ENCODE results near the gene ATOSA. TPM values are rescaled to one million over a fixed set of nuclear protein-coding genes. Genes with fewer than 3 reads are reported as not detected.

The ATOSA gene
- total RNA-seq (10 to 100 TPM; 34.5 to 40.8 TPM), polyA plus RNA-seq (ENCODE audit: insufficient read length in 6 of 6) (10 to 100 TPM; 58.5 to 79.0 (median 60.0) TPM)
- long read RNA-seq, donor 1, partial matches to known transcripts, result 0 of 4 reads
- long read RNA-seq, donor 1, other reads (novel, unspliced or antisense), result 0 of 4 reads
- long read RNA-seq, donor 2, partial matches to known transcripts, result 85 of 90 reads
- long read RNA-seq, donor 2, other reads (novel, unspliced or antisense), result 0 of 90 reads
- long read RNA-seq, donor 3, result 0 reads
- long read RNA-seq, donor 4, partial matches to known transcripts, result 1 of 1 reads
- long read RNA-seq, donor 4, other reads (novel, unspliced or antisense), result 0 of 1 reads
- long read RNA-seq, donor 5, partial matches to known transcripts, result 0 of 2 reads
- long read RNA-seq, donor 5, other reads (novel, unspliced or antisense), result 0 of 2 reads
- long read RNA-seq, donor 6, partial matches to known transcripts, result 0 of 4 reads
- long read RNA-seq, donor 6, other reads (novel, unspliced or antisense), result 0 of 4 reads
- long read RNA-seq, donor 7, partial matches to known transcripts, result 0 of 1 reads
- long read RNA-seq, donor 7, other reads (novel, unspliced or antisense), result 0 of 1 reads
- long read RNA-seq, donor 8, partial matches to known transcripts, result 0 of 2 reads
- long read RNA-seq, donor 8, other reads (novel, unspliced or antisense), result 0 of 2 reads
- long read RNA-seq, donor 9, result 0 reads
- long read RNA-seq, donor 10, result 0 reads
- long read RNA-seq, donor 11, result 0 reads
- long read RNA-seq, donor 12, partial matches to known transcripts, result 0 of 1 reads
- long read RNA-seq, donor 12, other reads (novel, unspliced or antisense), result 0 of 1 reads

GRCh38 chr15:52679232-52680040, at the start of gene ATOSA:
ATOSA (minus strand) TSS chr15:52679388; CDS start chr15:52678021, 1,367 bp downstream.
- intact Hi-C loops (cut with DNase I), result no loop called here

GRCh38 chr15:52728899-52729298, 49.7 kb upstream of the ATOSA start:
- H3K36me3 ChIP-seq, result no peaks in the 10 kb centered on the region
- H3K9me3 ChIP-seq, result no peaks in the 10 kb centered on the region
- intact Hi-C loops (cut with DNase I), result no loop called here
- DNase-seq, result no peak
- no peak overlapping the region for H3K27ac ChIP-seq
- no peak for TF ChIP-seq CTCF (IDR thresholded peaks at IDR 0.05)
- ATAC-seq, result no peak
- H3K4me3 ChIP-seq, result no peak overlapping the region
- peaks cover 0 to 15% of the 10 kb centered on the region in 2 donors for H3K4me1 ChIP-seq
- H3K27me3 ChIP-seq, result no peaks in the 10 kb centered on the region

More at GRCh38 chr15:52679232-52680040, at the start of gene ATOSA:
- Histone ChIP-seq H3K27me3 (no peaks in the 10 kb centered on the region), H3K4me3 (peak within 1 kb of the TSS; percentile 84 to 90), H3K27ac (peak within 1 kb of the TSS; percentile 97), H3K9me3 (no peaks in the 10 kb centered on the region), H3K36me3 (no peaks in the 10 kb centered on the region), H3K4me1 (peaks cover 0 to 40% of the 10 kb centered on the region in 2 donors)
- DNase-seq (peak; percentile 92 to 99 (median 94)), ATAC-seq (peak; percentile 92)
- peak in 1 of 2 donors; percentile 16 for TF ChIP-seq CTCF (IDR thresholded peaks at IDR 0.05)

- Histone ChIP-seq H3K36me3 (no peaks in the 10 kb centered on the region), H3K9me3 (no peaks in the 10 kb centered on the region), H3K4me3 (no peak overlapping the region), H3K27ac (no peak overlapping the region), H3K27me3 (no peaks in the 10 kb centered on the region), H3K4me1 (peaks cover 0 to 5% of the 10 kb centered on the region in 2 donors)
- DNase-seq (no peak), ATAC-seq (no peak)
- intact Hi-C loops (cut with DNase I), result no loop called here
- TF ChIP-seq CTCF (IDR thresholded peaks at IDR 0.05), result no peak
Measured at GRCh38 chr15:52727815-52728214, 48.6 kb upstream of the ATOSA start.

- Histone ChIP-seq H3K4me1 (peaks cover 0 to 5% of the 10 kb centered on the region in 2 donors), H3K9me3 (no peaks in the 10 kb centered on the region), H3K4me3 (no peak overlapping the region), H3K27ac (no peak overlapping the region), H3K36me3 (no peaks in the 10 kb centered on the region), H3K27me3 (no peaks in the 10 kb centered on the region)
- intact Hi-C loops (cut with DNase I), result no loop called here
- no peak for TF ChIP-seq CTCF (IDR thresholded peaks at IDR 0.05)
- DNase-seq, result no peak
- no peak for ATAC-seq
Measured at GRCh38 chr15:52726195-52726594, 47.0 kb upstream of the ATOSA start.
